GM21529 (cell line): ENCODE results near the gene DLGAP4.

ENCODE experiments used
- ATAC-seq: cut with Tn5 transposase; IDR thresholded peaks from one replicate; pipeline ENCODE4 v1.9.1; 2021; ENCODE audit not compliant: unreplicated experiment

DLGAP4 gene

GRCh38 chr20:36306553-36307411 lies 643 bp downstream of the DLGAP4 start:
- no peak for ATAC-seq

GRCh38 chr20:36307412-36308325 lies 1.5 kb downstream of the DLGAP4 start:
- no peak for ATAC-seq

- no peak for ATAC-seq
Measured at GRCh38 chr20:36308353-36308752, 2.2 kb downstream of the DLGAP4 start.

- ATAC-seq = no peak
Measured at GRCh38 chr20:36308986-36309385, 2.8 kb downstream of the DLGAP4 start.

- ATAC-seq = no peak
Measured at GRCh38 chr20:36309643-36310042, 3.5 kb downstream of the DLGAP4 start.

GRCh38 chr20:36310215-36310981 lies 4.3 kb downstream of the DLGAP4 start:
- no peak for ATAC-seq

GRCh38 chr20:36311141-36311853 lies 5.2 kb downstream of the DLGAP4 start:
- no peak for ATAC-seq

GRCh38 chr20:36311854-36312723 lies 6.0 kb downstream of the DLGAP4 start:
- no peak for ATAC-seq

- no peak for ATAC-seq
Measured at GRCh38 chr20:36312724-36313441, 6.7 kb downstream of the DLGAP4 start.

- ATAC-seq = no peak
Measured at GRCh38 chr20:36313476-36313875, 7.3 kb downstream of the DLGAP4 start.

GRCh38 chr20:36313926-36314325 lies 7.8 kb downstream of the DLGAP4 start:
- no peak for ATAC-seq

- ATAC-seq = no peak
Measured at GRCh38 chr20:36314734-36315544, 8.8 kb downstream of the DLGAP4 start.

GRCh38 chr20:36315545-36316351 lies 9.6 kb downstream of the DLGAP4 start:
- no peak for ATAC-seq

- no peak for ATAC-seq
Measured at GRCh38 chr20:36317675-36318074, 11.5 kb downstream of the DLGAP4 start.

GRCh38 chr20:36318166-36318565 lies 12.0 kb downstream of the DLGAP4 start:
- ATAC-seq = no peak

- ATAC-seq = no peak
Measured at GRCh38 chr20:36319356-36320260, 13.5 kb downstream of the DLGAP4 start.
